ENCODE results near the gene GSN. TPM values are rescaled to one million over a fixed set of nuclear protein-coding genes. Genes with fewer than 3 reads are reported as not detected.

GSN gene
- total RNA-seq, 4 donors from 2014 or later, result 3,140 to 6,734 (median 4,294) TPM

GRCh38 chr9:121225240-121225639, 42.7 kb upstream of the GSN start:
- TF ChIP-seq, protein P1, sequence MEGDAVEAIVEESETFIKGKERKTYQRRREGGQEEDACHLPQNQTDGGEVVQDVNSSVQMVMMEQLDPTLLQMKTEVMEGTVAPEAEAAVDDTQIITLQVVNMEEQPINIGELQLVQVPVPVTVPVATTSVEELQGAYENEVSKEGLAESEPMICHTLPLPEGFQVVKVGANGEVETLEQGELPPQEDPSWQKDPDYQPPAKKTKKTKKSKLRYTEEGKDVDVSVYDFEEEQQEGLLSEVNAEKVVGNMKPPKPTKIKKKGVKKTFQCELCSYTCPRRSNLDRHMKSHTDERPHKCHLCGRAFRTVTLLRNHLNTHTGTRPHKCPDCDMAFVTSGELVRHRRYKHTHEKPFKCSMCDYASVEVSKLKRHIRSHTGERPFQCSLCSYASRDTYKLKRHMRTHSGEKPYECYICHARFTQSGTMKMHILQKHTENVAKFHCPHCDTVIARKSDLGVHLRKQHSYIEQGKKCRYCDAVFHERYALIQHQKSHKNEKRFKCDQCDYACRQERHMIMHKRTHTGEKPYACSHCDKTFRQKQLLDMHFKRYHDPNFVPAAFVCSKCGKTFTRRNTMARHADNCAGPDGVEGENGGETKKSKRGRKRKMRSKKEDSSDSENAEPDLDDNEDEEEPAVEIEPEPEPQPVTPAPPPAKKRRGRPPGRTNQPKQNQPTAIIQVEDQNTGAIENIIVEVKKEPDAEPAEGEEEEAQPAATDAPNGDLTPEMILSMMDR (IDR thresholded peaks at IDR 0.05), result no peak
- no peak for ATAC-seq (ENCODE audit: low FRiP score)
- no peak for DNase-seq (ENCODE audit: low spot score)

DNA sequence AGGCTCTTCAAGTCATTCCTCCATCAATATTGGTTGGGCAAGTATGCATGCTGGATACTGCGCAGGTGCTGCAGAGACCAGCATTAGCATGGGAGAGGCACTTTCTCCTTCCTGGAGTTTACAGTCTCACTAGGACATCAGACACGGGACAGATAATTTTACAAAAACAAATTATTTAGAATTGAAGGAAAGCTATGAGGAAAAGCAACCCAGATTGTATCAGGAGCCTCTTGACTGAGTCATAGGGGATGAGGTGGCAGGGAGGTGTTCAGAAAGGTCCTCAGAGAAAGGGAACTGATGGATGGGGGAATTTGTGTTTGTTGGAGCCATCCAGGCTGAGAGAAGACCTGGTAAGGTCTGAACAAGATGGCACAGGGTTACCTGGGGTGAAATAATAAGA, 41.8 kb upstream of the GSN start:
- ATAC-seq (ENCODE audit: low FRiP score), result no peak
- TF ChIP-seq, protein P1 (IDR thresholded peaks at IDR 0.05), result no peak
- DNase-seq (ENCODE audit: low spot score), result no peak

GRCh38 chr9:121227862-121228261, 40.1 kb upstream of the GSN start:
- DNase-seq (ENCODE audit: low spot score) (no peak), ATAC-seq (ENCODE audit: low FRiP score) (no peak)
- TF ChIP-seq, protein P1 (IDR thresholded peaks at IDR 0.05), result no peak

DNA sequence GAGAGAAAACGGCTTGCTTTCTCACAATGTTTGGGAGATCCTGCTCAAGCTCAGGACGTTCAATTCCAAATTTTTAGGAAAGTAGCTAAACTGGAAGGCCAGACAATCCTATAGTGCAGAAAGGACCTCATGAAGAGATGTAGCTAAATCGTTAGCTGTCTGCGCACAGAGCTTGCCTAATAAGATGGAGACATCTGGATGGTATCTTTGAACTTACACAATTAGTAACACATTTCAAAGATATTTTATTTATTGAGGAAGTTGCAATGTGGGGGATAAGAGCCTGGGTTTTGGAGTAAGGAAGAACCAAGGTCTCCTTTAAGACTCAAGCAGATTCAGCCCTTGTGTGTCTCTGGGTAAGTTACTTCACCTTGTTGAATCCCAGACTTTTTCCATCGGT, 37.7 kb upstream of the GSN start:
- ATAC-seq (ENCODE audit: low FRiP score) (no peak), DNase-seq (ENCODE audit: low spot score) (no peak)
- TF ChIP-seq, protein P1 (IDR thresholded peaks at IDR 0.05), result no peak

DNA sequence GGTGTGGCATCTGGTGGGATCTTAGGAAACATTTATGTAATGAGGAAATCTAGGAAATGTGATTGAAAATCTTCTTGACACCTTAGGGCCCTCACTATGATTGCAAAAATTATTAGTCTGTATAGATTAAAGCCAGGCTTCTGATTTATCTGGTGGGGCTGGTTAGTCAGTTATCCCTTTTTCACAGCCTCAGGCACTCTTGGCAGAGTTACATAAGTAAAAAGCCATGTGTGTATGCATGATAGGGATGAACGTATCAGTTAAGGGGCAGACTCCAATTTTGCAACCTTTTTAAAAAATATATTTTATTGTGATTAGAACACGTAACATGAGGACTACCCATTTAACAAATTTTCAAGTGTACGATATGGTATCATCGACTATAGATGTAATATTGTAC, 35.7 kb upstream of the GSN start:
- ATAC-seq (ENCODE audit: low FRiP score) (no peak), DNase-seq (ENCODE audit: low spot score) (no peak)
- TF ChIP-seq, protein P1 (IDR thresholded peaks at IDR 0.05), result no peak

GRCh38 chr9:121233906-121234831, 33.8 kb upstream of the GSN start:
- no peak for DNase-seq (ENCODE audit: low spot score)
- no peak for ATAC-seq (ENCODE audit: low FRiP score)
- TF ChIP-seq, protein P1 (IDR thresholded peaks at IDR 0.05), result no peak

GRCh38 chr9:121234832-121235161, 33.2 kb upstream of the GSN start:
- DNase-seq (ENCODE audit: low spot score) (no peak), ATAC-seq (ENCODE audit: low FRiP score) (no peak)
- TF ChIP-seq, protein P1 (IDR thresholded peaks at IDR 0.05), result no peak
